Measurements from ENCODE around the gene ADGRG3. TPM values are rescaled to one million over a fixed set of nuclear protein-coding genes. Genes with fewer than 3 reads are reported as not detected.
"Not testable (repeated sequence)": the region's sequence is repeated elsewhere in the genome, so short reads cannot be mapped to it uniquely, and the experiment has no call there.

ADGRG3 gene
- polyA plus RNA-seq, 3 donors from 2014 or later: 13.1 to 18.4 (median 15.7) TPM

GRCh38 chr16:57728336-57729181, 60.5 kb downstream of the ADGRG3 start:
- H3K27me3 Mint-ChIP-seq (ENCODE audit: low read depth in 3 of 3): peaks cover 0 to 5% (median 0%) of the 10 kb centered on the region in 3 donors
- H3K4me3 Mint-ChIP-seq: no peak overlapping the region
- peaks cover 4 to 15% of the 10 kb centered on the region in 2 donors for H3K4me1 Mint-ChIP-seq
- H3K36me3 Mint-ChIP-seq: no peaks in the 10 kb centered on the region
- DNase-seq: no peak
- no peak overlapping the region for H3K27ac Mint-ChIP-seq
- no peaks in the 10 kb centered on the region for H3K9me3 Mint-ChIP-seq

- Mint-ChIP-seq H3K4me3 (no peak overlapping the region), H3K4me1 (peaks cover 4 to 16% of the 10 kb centered on the region in 2 donors), H3K27ac (no peak overlapping the region), H3K27me3 (ENCODE audit: low read depth in 3 of 3) (peaks cover 0 to 5% (median 0%) of the 10 kb centered on the region in 3 donors), H3K9me3 (no peaks in the 10 kb centered on the region), H3K36me3 (no peaks in the 10 kb centered on the region)
- DNase-seq: no peak
Observed at GRCh38 chr16:57729182-57729484, 61.0 kb downstream of the ADGRG3 start.

DNA sequence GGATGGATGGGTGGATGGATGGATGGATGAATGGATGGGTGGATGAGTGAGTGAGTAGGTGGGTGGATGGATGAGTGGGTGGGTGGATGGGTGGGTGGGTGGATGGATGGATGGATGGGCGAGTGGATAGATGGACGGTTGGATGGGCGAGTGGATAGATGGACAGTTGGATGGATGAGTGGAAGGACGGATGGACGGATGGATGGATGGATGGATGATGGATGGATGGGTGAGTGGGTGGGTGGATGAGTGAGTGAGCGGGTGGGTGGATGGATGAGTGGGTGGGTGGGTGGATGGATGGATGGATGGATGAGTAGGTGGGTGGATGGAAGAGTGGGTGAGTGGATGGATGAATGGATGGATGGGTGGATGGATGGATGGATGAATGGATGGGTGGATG, 61.7 kb downstream of the ADGRG3 start:
- H3K27ac Mint-ChIP-seq: not testable (repeated sequence)
- H3K4me1 Mint-ChIP-seq: peaks cover 9 to 20% of the 10 kb centered on the region in 2 donors

DNA sequence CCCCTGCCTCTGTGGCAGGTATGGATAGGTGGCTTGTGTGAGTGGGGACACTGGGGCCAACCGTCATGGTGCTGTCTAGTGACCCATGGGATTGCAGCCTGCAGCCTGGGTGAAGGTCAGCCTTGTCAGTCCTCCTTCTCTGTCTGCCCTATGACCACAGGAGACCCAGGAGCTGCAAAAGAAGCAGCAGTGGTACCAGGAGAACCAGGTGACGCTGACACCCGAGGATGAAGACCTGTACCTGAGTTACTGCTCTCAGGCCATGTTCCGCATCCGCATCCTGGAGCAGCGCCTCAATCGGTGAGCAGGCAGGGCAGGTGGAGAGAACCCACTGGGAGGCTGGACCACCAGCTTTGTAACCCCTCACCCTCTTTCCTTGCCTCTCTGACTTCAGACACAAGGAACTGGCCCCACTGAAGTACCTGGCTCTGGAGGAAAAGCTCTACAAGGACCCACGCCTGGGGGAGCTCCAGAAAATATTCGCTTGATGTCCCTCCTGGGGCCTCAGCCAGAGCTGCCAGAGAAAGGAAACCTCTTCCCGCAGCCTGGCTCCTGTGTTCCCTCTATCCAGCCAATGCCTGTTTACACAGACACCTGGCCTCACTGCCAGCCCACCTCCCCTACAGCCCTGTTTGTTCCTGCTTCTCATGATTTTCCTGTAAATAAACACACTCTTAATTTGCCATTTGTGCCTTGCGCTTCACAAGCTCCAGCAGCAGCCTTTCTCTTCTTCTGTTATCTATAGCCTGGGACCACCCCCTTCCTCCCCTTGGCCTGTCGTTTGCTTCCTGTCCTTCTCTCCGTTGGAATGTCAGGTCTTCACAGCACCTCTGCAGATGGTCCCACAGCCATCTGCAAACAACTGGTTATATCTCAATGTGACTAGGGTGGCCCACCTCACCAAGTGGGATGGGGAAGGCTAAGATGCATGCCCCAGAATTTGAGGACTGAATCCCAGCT, 62.9 kb downstream of the ADGRG3 start:
- H3K4me1 Mint-ChIP-seq: peaks cover 17 to 25% of the 10 kb centered on the region in 2 donors
- peaks cover 8 to 12% (median 10%) of the 10 kb centered on the region in 3 donors for H3K27me3 Mint-ChIP-seq (ENCODE audit: low read depth in 3 of 3)
- H3K27ac Mint-ChIP-seq: peak overlapping the region in 2 of 6 donors; percentile 50 to 51
- DNase-seq: no peak
- H3K9me3 Mint-ChIP-seq: no peaks in the 10 kb centered on the region
- no peaks in the 10 kb centered on the region for H3K36me3 Mint-ChIP-seq
- no peak overlapping the region for H3K4me3 Mint-ChIP-seq

More for the DNA sequence above, 61.7 kb downstream of the ADGRG3 start:
- H3K36me3 Mint-ChIP-seq; H3K9me3 Mint-ChIP-seq; H3K4me3 Mint-ChIP-seq; H3K27me3 Mint-ChIP-seq (ENCODE audit: low read depth in 3 of 3); DNase-seq: not testable (repeated sequence)

DNA sequence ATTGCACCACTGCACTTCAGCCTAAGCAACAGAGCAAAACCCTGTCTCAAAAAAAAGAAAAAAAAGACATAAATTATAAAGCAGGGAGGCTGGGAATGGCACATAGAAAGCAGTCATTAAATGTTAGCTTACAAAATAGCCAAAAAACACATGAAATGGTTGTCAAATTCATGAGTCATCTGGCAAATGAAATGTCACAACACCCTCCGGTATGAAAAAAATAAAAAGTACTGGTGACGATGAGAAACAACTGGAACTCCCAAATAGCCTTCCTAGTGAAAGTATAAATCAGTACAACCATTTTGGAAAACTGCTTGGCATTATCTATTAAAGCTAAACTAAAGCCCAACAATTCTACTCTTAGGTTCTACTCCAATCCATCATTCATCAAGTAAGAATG, 63.9 kb downstream of the ADGRG3 start:
- H3K4me3 Mint-ChIP-seq: no peak overlapping the region
- no peaks in the 10 kb centered on the region for H3K36me3 Mint-ChIP-seq
- H3K4me1 Mint-ChIP-seq: peaks cover 27 to 35% of the 10 kb centered on the region in 2 donors
- H3K27me3 Mint-ChIP-seq (ENCODE audit: low read depth in 3 of 3): peaks cover 8 to 12% (median 10%) of the 10 kb centered on the region in 3 donors
- H3K9me3 Mint-ChIP-seq: no peaks in the 10 kb centered on the region
- no peak overlapping the region for H3K27ac Mint-ChIP-seq
- no peak for DNase-seq

DNA sequence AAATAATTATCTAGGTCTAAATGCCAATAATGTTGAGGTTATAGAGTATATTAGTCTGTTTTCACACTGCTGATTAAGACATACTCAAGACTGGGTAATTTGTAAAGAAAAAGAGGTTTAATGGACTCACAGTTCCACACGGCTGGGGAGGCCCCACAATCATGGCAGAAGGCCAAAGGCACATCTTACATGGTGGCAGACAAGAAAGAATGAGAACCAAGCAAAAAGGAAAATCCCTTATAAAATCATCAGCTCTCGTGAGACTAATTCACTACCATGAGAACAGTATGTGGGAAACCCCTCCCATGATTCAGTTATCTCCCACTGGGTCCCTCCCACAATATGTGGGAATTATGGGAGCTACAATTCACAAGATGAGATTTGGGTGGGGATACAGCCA, 64.6 kb downstream of the ADGRG3 start:
- no peaks in the 10 kb centered on the region for H3K36me3 Mint-ChIP-seq
- no peaks in the 10 kb centered on the region for H3K9me3 Mint-ChIP-seq
- peaks cover 34 to 41% of the 10 kb centered on the region in 2 donors for H3K4me1 Mint-ChIP-seq
- no peak overlapping the region for H3K27ac Mint-ChIP-seq
- H3K4me3 Mint-ChIP-seq: peak overlapping the region; percentile 51 to 66 (median 61)
- H3K27me3 Mint-ChIP-seq (ENCODE audit: low read depth in 3 of 3): peaks cover 8 to 12% (median 10%) of the 10 kb centered on the region in 3 donors
- no peak for DNase-seq

GRCh38 chr16:57734308-57734924, 66.3 kb downstream of the ADGRG3 start:
- peaks cover 8 to 12% (median 10%) of the 10 kb centered on the region in 3 donors for H3K27me3 Mint-ChIP-seq (ENCODE audit: low read depth in 3 of 3)
- H3K27ac Mint-ChIP-seq: peak overlapping the region; percentile 83 to 96 (median 92)
- H3K9me3 Mint-ChIP-seq: no peaks in the 10 kb centered on the region
- peaks cover 35 to 42% of the 10 kb centered on the region in 2 donors for H3K4me1 Mint-ChIP-seq
- no peaks in the 10 kb centered on the region for H3K36me3 Mint-ChIP-seq
- DNase-seq: no peak
- peak overlapping the region; percentile 91 to 98 (median 95) for H3K4me3 Mint-ChIP-seq

GRCh38 chr16:57734925-57735754, 67.0 kb downstream of the ADGRG3 start:
- DNase-seq: peak; percentile 98 to 99 (median 99)
- H3K36me3 Mint-ChIP-seq: no peaks in the 10 kb centered on the region
- H3K4me1 Mint-ChIP-seq: peaks cover 35 to 42% of the 10 kb centered on the region in 2 donors
- peaks cover 8 to 12% (median 10%) of the 10 kb centered on the region in 3 donors for H3K27me3 Mint-ChIP-seq (ENCODE audit: low read depth in 3 of 3)
- H3K27ac Mint-ChIP-seq: peak overlapping the region; percentile 83 to 96 (median 92)
- peak overlapping the region; percentile 91 to 98 (median 95) for H3K4me3 Mint-ChIP-seq
- no peaks in the 10 kb centered on the region for H3K9me3 Mint-ChIP-seq

GRCh38 chr16:57735755-57736418, 67.8 kb downstream of the ADGRG3 start, which contains the start of gene KATNB1:
Gene KATNB1 (plus strand): TSS chr16:57735770. CDS start chr16:57737244, 1,474 bp downstream.
- peak within 1 kb of the TSS; percentile 83 to 96 (median 94) for H3K27ac Mint-ChIP-seq
- DNase-seq: peak in 1 of 3 donors; percentile 8
- H3K9me3 Mint-ChIP-seq: no peaks in the 10 kb centered on the region
- H3K4me3 Mint-ChIP-seq: peak within 1 kb of the TSS; percentile 91 to 98 (median 95)
- no peaks in the 10 kb centered on the region for H3K36me3 Mint-ChIP-seq
- peaks cover 8 to 12% (median 10%) of the 10 kb centered on the region in 3 donors for H3K27me3 Mint-ChIP-seq (ENCODE audit: low read depth in 3 of 3)
- peaks cover 35 to 42% of the 10 kb centered on the region in 2 donors for H3K4me1 Mint-ChIP-seq

- H3K27ac Mint-ChIP-seq: peak overlapping the region; percentile 83 to 96 (median 94)
- DNase-seq: peak; percentile 45 to 48 (median 48)
Observed at GRCh38 chr16:57736419-57737351, 68.6 kb downstream of the ADGRG3 start.

DNA sequence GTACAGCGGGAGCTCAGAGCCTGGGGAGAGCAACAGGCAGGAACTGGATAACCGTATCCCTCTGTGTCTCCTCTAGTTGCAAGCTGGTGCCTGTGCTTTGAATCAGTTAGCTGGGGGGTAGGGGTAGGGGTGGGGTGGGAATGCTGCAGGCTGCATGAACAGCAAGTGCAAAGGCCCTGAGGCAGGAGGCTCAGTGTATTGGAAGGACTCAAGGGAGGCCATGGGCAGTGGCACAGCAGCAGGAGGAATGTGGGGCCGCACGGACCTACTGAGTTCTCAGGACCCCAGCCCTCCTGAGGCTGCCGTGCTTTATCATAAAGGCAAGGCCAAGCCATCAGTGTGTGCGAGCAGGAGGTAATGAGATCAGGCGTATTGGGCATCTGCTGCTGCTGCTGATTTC, 70.7 kb downstream of the ADGRG3 start:
- Mint-ChIP-seq H3K9me3 (no peaks in the 10 kb centered on the region), H3K36me3 (peaks cover 0 to 4% (median 3%) of the 10 kb centered on the region in 3 donors), H3K27me3 (ENCODE audit: low read depth in 3 of 3) (peaks cover 8 to 10% (median 9%) of the 10 kb centered on the region in 3 donors), H3K27ac (no peak overlapping the region), H3K4me1 (peaks cover 31 to 35% of the 10 kb centered on the region in 2 donors), H3K4me3 (no peak overlapping the region)
- DNase-seq: no peak

More at GRCh38 chr16:57736419-57737351, 68.6 kb downstream of the ADGRG3 start:
- Mint-ChIP-seq H3K4me1 (peaks cover 35 to 42% of the 10 kb centered on the region in 2 donors), H3K27me3 (ENCODE audit: low read depth in 3 of 3) (peaks cover 8 to 10% (median 9%) of the 10 kb centered on the region in 3 donors), H3K4me3 (peak overlapping the region; percentile 91 to 98 (median 95)), H3K9me3 (no peaks in the 10 kb centered on the region), H3K36me3 (peaks cover 0 to 3% (median 0%) of the 10 kb centered on the region in 3 donors)

Data from immature natural killer cell (primary cell).